GM12891 (cell line): Measurements from ENCODE around the gene RFX2.

Source experiments
- POLR2A ChIP-seq: IDR thresholded peaks from 2 replicates; pipeline ENCODE4 v1.6.1; 2011; ENCODE audit warnings: low read depth, low read length, control low read depth
- POLR2AphosphoS5 ChIP-seq: IDR thresholded peaks from 2 replicates; pipeline ENCODE4 v1.6.1; 2011; ENCODE audit warnings: low read depth, low read length, control low read depth

DNA sequence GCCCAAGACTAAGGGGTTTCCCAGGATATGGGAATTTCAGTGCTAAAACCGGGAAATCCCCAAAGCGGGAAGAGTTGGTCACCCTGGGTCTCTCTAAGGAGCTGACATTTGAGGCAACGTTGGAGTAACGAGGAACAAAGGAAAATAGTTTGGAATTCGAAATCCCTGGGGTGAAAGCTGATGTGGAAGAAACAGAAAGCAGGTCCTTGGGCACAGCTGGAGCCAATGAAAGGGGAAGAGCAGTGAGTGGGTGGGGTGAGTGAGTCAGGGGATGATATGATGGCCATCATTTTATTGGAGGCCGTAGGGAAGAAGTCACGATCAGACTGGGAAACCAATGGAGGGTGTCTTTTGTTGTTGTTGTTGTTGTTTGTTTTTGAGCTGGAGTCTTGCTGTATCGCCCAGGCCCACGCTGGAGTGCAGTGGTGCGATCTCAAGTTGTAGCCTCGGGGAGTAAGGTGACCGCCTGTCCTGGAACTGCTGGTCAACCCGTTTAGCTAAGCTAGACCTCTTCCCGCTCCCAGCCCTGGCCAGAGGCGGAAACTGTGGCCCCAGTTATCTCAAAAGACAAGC, 3.4 kb upstream of the RFX2 start:
- TF ChIP-seq POLR2AphosphoS5: no peak
- no peak for TF ChIP-seq POLR2A
